Psoas muscle (tissue), 8 donors: ENCODE measurements around the gene SLC22A16. TPM values are rescaled to one million over a fixed set of nuclear protein-coding genes. Genes with fewer than 3 reads are reported as not detected.
A peak's percentile ranks its signal among the peaks of the same experiment; 100 is the strongest.

Experiments used
- ATAC-seq, 4 donors: fragments of 200-7000 bp; cut with Tn5 transposase; one replicate each; pipeline ENCODE4 v1.9.1; 2020; ENCODE audit warnings: moderate library complexity in 3 of 4, mild to moderate bottlenecking in 2 of 4
- DNase-seq, 2 donors: peaks; one replicate each; pipeline ENCODE4 v3.0.0-alpha.2; 2020
- H3K27ac ChIP-seq: fragments of 200-600 bp; one replicate; pipeline ENCODE4 v1.8.0; 2022
- H3K27me3 ChIP-seq, 3 donors: fragments of 200-600 bp in 1 of 3; one replicate each; pipeline versions ENCODE4 v1.6.1 to v1.8.0; 2013 to 2022; ENCODE audit warnings: low read length in 2 of 3, mild to moderate bottlenecking in 2 of 3, moderate library complexity in 1 of 3; ENCODE audit not compliant: insufficient read depth in 3 of 3
- H3K36me3 ChIP-seq, 2 donors: fragments of 200-600 bp in 1 of 2; one replicate each; pipeline versions ENCODE4 v1.6.1 to v1.8.0; 2013 to 2022; ENCODE audit warnings: low read depth in 1 of 2, mild to moderate bottlenecking in 1 of 2, moderate library complexity in 1 of 2; ENCODE audit not compliant: insufficient read depth in 1 of 2
- H3K4me1 ChIP-seq: fragments of 200-600 bp; one replicate; pipeline ENCODE4 v1.8.0; 2022
- H3K4me3 ChIP-seq: fragments of 200-600 bp; one replicate; pipeline ENCODE4 v1.8.0; 2022; ENCODE audit warnings: mild to moderate bottlenecking
- H3K9me3 ChIP-seq: fragments of 200-600 bp; one replicate; pipeline ENCODE4 v1.8.0; 2022
- CTCF ChIP-seq: fragments of 200-600 bp; IDR thresholded peaks from one replicate; pipeline ENCODE4 v1.8.0; 2022; ENCODE audit warnings: antibody characterized with exemption
- WGBS, 3 donors: extraction: QIAGEN DNeasy Blood & Tissue Kit; methylation state at CpG; one replicate each; pipeline versions ENCODE4 v1.1.6 to v1.1.7; 2013; 5-methylcytosine and 5-hydroxymethylcytosine counted together
- intact Hi-C, 2 donors: fragments of 100-400 bp; cut with DNase I; formaldehyde crosslinking; loops; one replicate each; pipeline versions ENCODE4 v1.11.0 to v1.14.2; 2022
- polyA plus RNA-seq, 3 donors: library from polyadenylated mRNA; stranded (reverse); fragments of 200-250 nt; gene quantifications; one replicate each; pipeline ENCODE4 v1.2.3, GENCODE V29; 2013
- total RNA-seq, 4 donors: library from RNA; stranded (reverse); fragmentation: NEBNext Ultra II Directional in 2 of 4; extraction: Animal tissue kit (Norgen Biotek cat#: 25700) in 2 of 4; gene quantifications; one replicate each; pipeline versions ENCODE4 v1.2.1 to v1.2.4, GENCODE V29; 2021 to 2023
- donor health status: healthy with polysubstance abuse.
- donor health status: DM: no; HTN: no; CAD: no; lungs with moderate emphysema.
- donor health status: Bipolar disorder and iron deficiency.
- donor health status: healthy.
- donor health status: DM: yes; HTN: yes; CAD: no.
- donor health status: DM: no; HTN: no; CAD: no.
- donor health status: DM: no; HTN: no; CAD: no.
- donor health status: DM: yes; HTN: yes; CAD: no.

The SLC22A16 gene
- total and polyA plus RNA-seq, 7 donors = 0.03 to 0.07 TPM; not detected in 5

GRCh38 chr6:110475066-110475653 lies 1.3 kb downstream of the SLC22A16 start:
- no peaks in the 10 kb centered on the region for H3K9me3 ChIP-seq
- 48 to 58% (median 49%) methylated on average over 10 of the region's 10 CpGs for WGBS, 3 donors
- no peak overlapping the region for H3K4me3 ChIP-seq
- no peaks in the 10 kb centered on the region for H3K4me1 ChIP-seq
- no peaks in the 10 kb centered on the region for H3K36me3 ChIP-seq
- ATAC-seq (peak in 1 of 4 donors; percentile 45), DNase-seq (no peak)
- H3K27ac ChIP-seq = no peak overlapping the region
- peaks cover 0 to 30% (median 15%) of the 10 kb centered on the region in 3 donors for H3K27me3 ChIP-seq
- TF ChIP-seq CTCF = no peak
- intact Hi-C loops = no loop called here

- H3K9me3 ChIP-seq = no peaks in the 10 kb centered on the region
- TF ChIP-seq CTCF = no peak
- DNase-seq = no peak
- whole genome bisulfite sequencing, 3 donors = 62 to 66% (median 63%) methylated on average over 4 of the region's 4 CpGs
- H3K4me1 ChIP-seq = no peaks in the 10 kb centered on the region
- intact Hi-C loops = no loop called here
- no peak overlapping the region for H3K27ac ChIP-seq
- H3K27me3 ChIP-seq = peaks cover 0 to 30% (median 15%) of the 10 kb centered on the region in 3 donors
- ATAC-seq = no peak
- H3K4me3 ChIP-seq = no peak overlapping the region
- no peaks in the 10 kb centered on the region for H3K36me3 ChIP-seq
These were observed 1.9 kb downstream of the SLC22A16 start for GRCh38 chr6:110474500-110474899.

GRCh38 chr6:110472739-110473138 lies 3.7 kb downstream of the SLC22A16 start:
- no peak for TF ChIP-seq CTCF
- WGBS, 3 donors = 87 to 92% (median 90%) methylated on average over 4 of the region's 4 CpGs

GRCh38 chr6:110471726-110472365 lies 4.6 kb downstream of the SLC22A16 start:
- Histone ChIP-seq H3K4me3 (no peak overlapping the region), H3K27me3 (peaks cover 0 to 28% (median 12%) of the 10 kb centered on the region in 3 donors), H3K4me1 (no peaks in the 10 kb centered on the region), H3K9me3 (no peaks in the 10 kb centered on the region), H3K27ac (no peak overlapping the region), H3K36me3 (no peaks in the 10 kb centered on the region)
- intact Hi-C loops = no loop called here
- DNase-seq (no peak), ATAC-seq (no peak)
- WGBS, 3 donors = 76 to 82% (median 81%) methylated on average over 3 of the region's 3 CpGs
- TF ChIP-seq CTCF = no peak

More at GRCh38 chr6:110472739-110473138, 3.7 kb downstream of the SLC22A16 start:
- no peak for ATAC-seq
- Histone ChIP-seq H3K4me1 (no peaks in the 10 kb centered on the region), H3K4me3 (no peak overlapping the region), H3K27ac (no peak overlapping the region), H3K9me3 (no peaks in the 10 kb centered on the region), H3K36me3 (no peaks in the 10 kb centered on the region), H3K27me3 (peaks cover 0 to 30% (median 12%) of the 10 kb centered on the region in 3 donors)
- DNase-seq = no peak
- intact Hi-C loops = no loop called here
